Upper lobe of left lung (tissue), 6 donors: ENCODE data around the gene WT1. TPM values are rescaled to one million over a fixed set of nuclear protein-coding genes. Genes with fewer than 3 reads are reported as not detected.

Source experiments
- ATAC-seq, 2 donors: fragments of 200-7000 bp; cut with Tn5 transposase; one replicate each; pipeline ENCODE4 v1.9.1; 2022; ENCODE audit warnings: mild to moderate bottlenecking in 2 of 2, moderate library complexity in 2 of 2; ENCODE audit not compliant: low FRiP score in 2 of 2
- DNase-seq, 2 donors: peaks; one replicate each; pipeline ENCODE4 v3.0.0-alpha.2; 2019 to 2020
- H3K27ac ChIP-seq, 4 donors: fragments of 200-600 bp; sonication (generic); one replicate each; pipeline ENCODE4 v1.5.1; 2016 to 2019
- H3K27me3 ChIP-seq, 4 donors: fragments of 200-600 bp; sonication (generic); one replicate each; pipeline ENCODE4 v1.5.1; 2017 to 2019
- H3K36me3 ChIP-seq, 4 donors: fragments of 200-600 bp; sonication (generic); one replicate each; pipeline ENCODE4 v1.5.1; 2016 to 2019
- H3K4me1 ChIP-seq, 4 donors: fragments of 200-600 bp; sonication (generic); one replicate each; pipeline ENCODE4 v1.5.1; 2018 to 2019
- H3K4me3 ChIP-seq, 4 donors: fragments of 200-600 bp; sonication (generic); one replicate each; pipeline ENCODE4 v1.5.1; 2017 to 2019; ENCODE audit warnings: mild to moderate bottlenecking in 2 of 4, moderate library complexity in 1 of 4
- H3K9me3 ChIP-seq, 4 donors: fragments of 200-600 bp; sonication (generic); one replicate each; pipeline ENCODE4 v1.5.1; 2018 to 2019
- CTCF ChIP-seq, 6 experiments: fragments of 450-650 bp in 4 of 6; fragments of 200-600 bp in 2 of 6; sonication (generic) in 2 of 6; IDR thresholded peaks; one replicate each; pipeline ENCODE4 v1.5.1; 2016 to 2019; ENCODE audit warnings: antibody characterized with exemption in 6 of 6
- EP300 ChIP-seq, 4 donors: sonication (generic); formaldehyde crosslinking; IDR thresholded peaks; one replicate each; pipeline ENCODE4 v1.5.1; 2017; ENCODE audit warnings: antibody characterized with exemption in 4 of 4, control low read depth in 2 of 4
- POLR2A ChIP-seq, 4 donors: fragments of 450-650 bp; IDR thresholded peaks; one replicate each; pipeline ENCODE4 v1.5.1; 2016 to 2017; ENCODE audit warnings: antibody characterized with exemption in 4 of 4, mild to moderate bottlenecking in 2 of 4
- POLR2AphosphoS5 ChIP-seq, 2 donors: sonication (generic); formaldehyde crosslinking; IDR thresholded peaks; one replicate each; pipeline ENCODE4 v1.5.1; 2017; ENCODE audit warnings: antibody characterized with exemption in 2 of 2
- WGBS, 2 donors: methylation state at CpG; one replicate each; pipeline ENCODE4 v1.1.5; 2017 to 2018; 5-methylcytosine and 5-hydroxymethylcytosine counted together
- small RNA-seq, 4 donors: library from RNA; depleted of rRNA; stranded (forward); fragments of <200 nt; gene quantifications; one replicate each; pipeline ENCODE3, GENCODE V24; 2016
- total RNA-seq, 6 donors: library from RNA; depleted of rRNA in 4 of 6; stranded (reverse); fragments of >200 nt in 4 of 6; gene quantifications; one replicate each; pipeline versions ENCODE4 v1.1.0 to v1.2.1, GENCODE V29; 2016 to 2021
- donor health status: DM: no; HTN: no; CAD: no; lungs with moderate emphysema.
- donor health status: DM: no; HTN: yes; CAD: no; lungs with severe emphysema.

The WT1 gene
- total RNA-seq, 6 donors from 2014 or later: 0.77 to 1.1 TPM; not detected in 4

- H3K27ac ChIP-seq: no peak overlapping the region
- TF ChIP-seq CTCF (IDR thresholded peaks at IDR 0.05): no peak
- TF ChIP-seq POLR2A (IDR thresholded peaks at IDR 0.05): no peak
- TF ChIP-seq EP300 (IDR thresholded peaks at IDR 0.05): no peak
- TF ChIP-seq POLR2AphosphoS5 (IDR thresholded peaks at IDR 0.05): no peak
- H3K9me3 ChIP-seq: no peaks in the 10 kb centered on the region
- no peak for ATAC-seq
- H3K36me3 ChIP-seq: no peaks in the 10 kb centered on the region
- 68 to 74% methylated on average over 5 of the region's 5 CpGs for WGBS, 2 donors
- no peak overlapping the region for H3K4me3 ChIP-seq
- no peak for DNase-seq
- no peaks in the 10 kb centered on the region for H3K4me1 ChIP-seq
- no peaks in the 10 kb centered on the region for H3K27me3 ChIP-seq
Observed at GRCh38 chr11:32344946-32345345, 90.4 kb downstream of the WT1 start.

DNA sequence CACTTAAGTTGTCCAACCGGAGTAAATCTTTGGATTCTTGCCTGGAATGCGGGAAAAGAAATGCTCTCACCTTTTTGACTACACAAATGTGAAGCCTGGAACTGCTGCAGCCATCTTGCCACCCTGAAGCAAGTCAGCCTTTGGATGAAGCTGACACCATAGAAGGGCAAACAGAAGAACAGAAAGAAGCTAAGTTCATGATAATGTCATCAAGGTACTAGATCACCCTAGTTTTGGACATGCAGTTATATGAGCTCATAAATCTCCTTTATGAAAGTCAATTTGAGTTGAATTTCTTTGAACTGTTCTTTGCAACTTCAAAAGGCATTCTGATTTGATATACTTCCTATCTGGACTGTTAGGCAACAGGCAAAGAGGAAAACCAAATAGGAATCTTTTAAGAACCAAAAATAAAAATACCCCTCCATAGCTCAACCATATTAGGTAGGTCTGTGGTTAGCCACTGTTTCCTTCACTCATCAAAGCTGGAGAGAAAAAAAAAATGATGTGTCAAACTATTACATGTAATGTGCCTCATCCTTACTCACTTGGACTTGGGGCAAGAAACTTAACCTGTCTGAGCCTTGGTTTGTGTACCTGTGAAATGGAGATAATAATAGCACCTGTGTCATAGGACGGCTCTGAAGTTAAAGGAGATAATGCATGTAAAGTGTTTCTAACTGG, 91.9 kb downstream of the WT1 start:
- TF ChIP-seq POLR2A (IDR thresholded peaks at IDR 0.05) (no peak), EP300 (IDR thresholded peaks at IDR 0.05) (no peak)
- DNase-seq (no peak), ATAC-seq (no peak)
- Histone ChIP-seq H3K27me3 (no peaks in the 10 kb centered on the region), H3K27ac (no peak overlapping the region), H3K9me3 (no peaks in the 10 kb centered on the region), H3K4me1 (no peaks in the 10 kb centered on the region), H3K36me3 (no peaks in the 10 kb centered on the region), H3K4me3 (no peak overlapping the region)
- WGBS, 2 donors: 73 to 86% methylated on average over 3 of the region's 3 CpGs

DNA sequence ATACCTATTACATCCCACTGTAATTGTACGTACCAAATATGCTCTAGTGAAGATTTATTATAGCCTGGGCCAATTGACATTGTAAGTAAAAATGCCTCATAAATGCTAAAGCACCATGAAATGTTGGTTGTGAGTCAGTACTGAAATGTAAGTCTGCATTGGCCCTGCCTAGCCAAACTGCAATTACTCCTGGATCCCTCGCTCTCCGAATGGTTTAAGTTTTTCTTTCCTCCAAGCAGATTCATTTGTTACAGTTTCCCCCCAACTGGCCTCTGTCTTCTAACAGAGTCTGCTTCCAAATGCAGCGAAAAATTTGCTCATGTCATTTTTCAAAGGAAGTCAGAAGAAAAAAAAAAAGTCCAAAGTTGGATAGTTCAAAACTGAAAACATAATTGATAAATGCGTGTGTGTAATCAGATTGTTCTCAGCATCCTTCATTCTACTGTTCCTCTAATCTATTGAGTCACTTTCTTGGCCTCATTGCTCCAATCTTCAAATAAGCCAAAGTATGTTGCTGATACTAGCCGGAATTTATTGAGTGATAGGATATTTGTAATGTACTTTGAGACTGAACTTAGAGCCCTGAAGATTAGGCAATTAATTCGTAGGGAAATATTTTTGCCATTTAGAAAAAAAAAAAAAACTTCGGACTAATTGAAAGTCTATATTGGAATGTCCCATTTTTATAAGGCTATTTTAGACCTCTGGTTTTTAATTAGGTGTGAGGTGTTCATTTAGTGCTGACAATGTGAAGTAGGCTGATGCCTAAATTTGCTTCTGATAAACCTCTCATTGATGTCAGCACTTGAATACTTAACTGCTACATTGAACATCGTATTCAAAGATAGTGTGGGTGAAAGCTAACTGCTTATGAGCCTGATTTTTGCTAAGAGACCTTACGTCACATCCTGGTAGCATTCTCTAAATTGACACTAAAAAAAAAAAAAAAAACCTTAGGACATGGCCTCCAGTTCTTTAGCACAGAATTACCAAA, 93.4 kb downstream of the WT1 start:
- WGBS, 2 donors: 66 to 76% methylated on average over 10 of the region's 10 CpGs
- peak in 1 of 2 donors; percentile 38 for ATAC-seq
- Histone ChIP-seq H3K9me3 (no peaks in the 10 kb centered on the region), H3K4me3 (no peak overlapping the region), H3K36me3 (no peaks in the 10 kb centered on the region), H3K4me1 (no peaks in the 10 kb centered on the region), H3K27ac (no peak overlapping the region), H3K27me3 (no peaks in the 10 kb centered on the region)
- no peak for DNase-seq
- TF ChIP-seq EP300 (IDR thresholded peaks at IDR 0.05): no peak
- TF ChIP-seq CTCF (IDR thresholded peaks at IDR 0.05): no peak
- TF ChIP-seq POLR2A (IDR thresholded peaks at IDR 0.05): no peak
- TF ChIP-seq POLR2AphosphoS5 (IDR thresholded peaks at IDR 0.05): no peak

GRCh38 chr11:32340181-32340580, 95.2 kb downstream of the WT1 start:
- Histone ChIP-seq H3K27ac (no peak overlapping the region), H3K27me3 (no peaks in the 10 kb centered on the region), H3K36me3 (no peaks in the 10 kb centered on the region), H3K4me3 (no peak overlapping the region), H3K4me1 (no peaks in the 10 kb centered on the region), H3K9me3 (no peaks in the 10 kb centered on the region)
- TF ChIP-seq POLR2A (IDR thresholded peaks at IDR 0.05) (no peak), EP300 (IDR thresholded peaks at IDR 0.05) (no peak), POLR2AphosphoS5 (IDR thresholded peaks at IDR 0.05) (no peak), CTCF (IDR thresholded peaks at IDR 0.05) (no peak)
- ATAC-seq (no peak), DNase-seq (no peak)
- WGBS, 2 donors: 74 to 83% methylated on average over 3 of the region's 3 CpGs

Small RNA genes within 50 kb of the gene (small RNA-seq; reads per million reads assigned to genes)
- gene RF02204 (0 reads per million in 4 donors), gene RF02205 (0 reads per million in 4 donors)

Other genes starting within 250 kb of the WT1 start
- gene EIF3M, start 148.3 kb upstream of the WT1 start, total RNA-seq: 100 to 1,000 TPM in 5 of 6 donors, 10 to 100 TPM in 1; 81.7 to 271 (median 155) TPM